HG02943 (cell line): ENCODE measurements around the gene TCEAL8.
"Not testable (repeated sequence)": the region's sequence is repeated elsewhere in the genome, so short reads cannot be mapped to it uniquely, and the experiment has no call there.

Source experiments
- ATAC-seq: cut with Tn5 transposase; IDR thresholded peaks from one replicate; pipeline ENCODE4 v1.9.1; 2021; ENCODE audit warnings: mild to moderate bottlenecking, low read depth, moderate library complexity; ENCODE audit not compliant: unreplicated experiment

Gene TCEAL8

GRCh38 chrX:103254921-103255493 lies at the start of gene TCEAL8:
TCEAL8 (minus strand) TSS chrX:103255155; CDS start chrX:103253979, 1,176 bp downstream.
- peak; percentile 87 for ATAC-seq

- ATAC-seq = no peak
Observed at GRCh38 chrX:103304705-103305104, 49.8 kb upstream of the TCEAL8 start.

- ATAC-seq = no peak
Observed at GRCh38 chrX:103293118-103293517, 38.2 kb upstream of the TCEAL8 start.

GRCh38 chrX:103279624-103280023 lies 24.7 kb upstream of the TCEAL8 start:
- ATAC-seq = no peak

GRCh38 chrX:103276581-103277002 lies 21.6 kb upstream of the TCEAL8 start, which contains the start of gene TCEAL5:
TCEAL5 (minus strand) TSS chrX:103276750; CDS start chrX:103274563, 2,187 bp downstream.
- no peak for ATAC-seq

GRCh38 chrX:103275947-103276567 lies 21.1 kb upstream of the TCEAL8 start:
- no peak for ATAC-seq

- ATAC-seq = no peak
Observed at GRCh38 chrX:103274284-103274683, 19.3 kb upstream of the TCEAL8 start.

GRCh38 chrX:103258275-103258674 lies 3.3 kb upstream of the TCEAL8 start:
- no peak for ATAC-seq

GRCh38 chrX:103256651-103257050 lies 1.7 kb upstream of the TCEAL8 start:
- no peak for ATAC-seq

GRCh38 chrX:103254171-103254824 lies 657 bp downstream of the TCEAL8 start:
- ATAC-seq = peak; percentile 64

- ATAC-seq = no peak
Observed at GRCh38 chrX:103253608-103254007, 1.3 kb downstream of the TCEAL8 start.

- ATAC-seq = no peak
Observed at GRCh38 chrX:103250977-103251376, 4.0 kb downstream of the TCEAL8 start.

- ATAC-seq = no peak
Observed at GRCh38 chrX:103249805-103250204, 5.2 kb downstream of the TCEAL8 start.

GRCh38 chrX:103248553-103248952 lies 6.4 kb downstream of the TCEAL8 start:
- no peak for ATAC-seq

GRCh38 chrX:103240155-103240554 lies 14.8 kb downstream of the TCEAL8 start:
- no peak for ATAC-seq

- no peak for ATAC-seq
Observed at GRCh38 chrX:103236296-103236695, 18.7 kb downstream of the TCEAL8 start.

- ATAC-seq = not testable (repeated sequence)
Observed at GRCh38 chrX:103235608-103236007, 19.3 kb downstream of the TCEAL8 start.

- ATAC-seq = no peak
Observed at GRCh38 chrX:103234869-103235268, 20.1 kb downstream of the TCEAL8 start.

- ATAC-seq = no peak
Observed at GRCh38 chrX:103233263-103233662, 21.7 kb downstream of the TCEAL8 start.

GRCh38 chrX:103225918-103226317 lies 29.0 kb downstream of the TCEAL8 start:
- not testable (repeated sequence) for ATAC-seq

- ATAC-seq = no peak
Observed at GRCh38 chrX:103220511-103221323, 34.2 kb downstream of the TCEAL8 start.
